HepG2 (cell line): Measurements from ENCODE around the gene INO80. TPM values are rescaled to one million over a fixed set of nuclear protein-coding genes. Genes with fewer than 3 reads are reported as not detected.

Experiments
- ARID2 ChIP-seq: sonication (generic); formaldehyde crosslinking; IDR thresholded peaks from 2 replicates; pipeline ENCODE4 v1.8.1; 2022; ENCODE audit warnings: mild to moderate bottlenecking, missing genetic modification reagents, borderline replicate concordance
- GABPA ChIP-seq, 2 experiments: IDR thresholded peaks; 2 replicates each; pipeline ENCODE4 v1.6.1; 2011 to 2016; ENCODE audit warnings: low read depth in 2 of 2, low read length in 1 of 2, missing biosample characterization in 1 of 2, missing genetic modification characterization in 1 of 2
- MXI1 ChIP-seq: IDR thresholded peaks from 3 replicates; pipeline ENCODE4 v1.6.1; 2012; ENCODE audit warnings: low read depth, low read length, inconsistent platforms, borderline replicate concordance
- SPEN ChIP-seq: sonication (generic); formaldehyde crosslinking; IDR thresholded peaks from 2 replicates; pipeline ENCODE4 v1.5.1; 2020; ENCODE audit warnings: low read depth, mild to moderate bottlenecking, missing genetic modification reagents
- YY1 ChIP-seq: IDR thresholded peaks from 2 replicates; pipeline ENCODE4 v1.6.1; 2011; ENCODE audit warnings: low read length, low read depth, moderate library complexity, mild to moderate bottlenecking; ENCODE audit not compliant: insufficient read depth, insufficient replicate concordance
- ZNF317 ChIP-seq: sonication (generic); formaldehyde crosslinking; IDR thresholded peaks from 2 replicates; pipeline ENCODE4 v1.5.0; 2020; ENCODE audit warnings: mild to moderate bottlenecking, missing genetic modification reagents
- ZNF441 ChIP-seq: sonication (generic); formaldehyde crosslinking; IDR thresholded peaks from 2 replicates; pipeline ENCODE4 v1.7.0; 2021; ENCODE audit warnings: missing genetic modification reagents, borderline replicate concordance
- ZNF557 ChIP-seq: sonication (generic); formaldehyde crosslinking; IDR thresholded peaks from 2 replicates; pipeline ENCODE4 v1.4.0; 2020; ENCODE audit warnings: missing genetic modification reagents
- ZNF577 ChIP-seq: sonication (generic); formaldehyde crosslinking; IDR thresholded peaks from 2 replicates; pipeline ENCODE4 v1.4.0; 2020; ENCODE audit warnings: mild to moderate bottlenecking, low read depth, missing genetic modification reagents, borderline replicate concordance
- ZNF709 ChIP-seq: sonication (generic); formaldehyde crosslinking; IDR thresholded peaks from 2 replicates; pipeline ENCODE4 v1.5.0; 2020; ENCODE audit warnings: mild to moderate bottlenecking, missing genetic modification reagents
- ZNF841 ChIP-seq: sonication (generic); formaldehyde crosslinking; IDR thresholded peaks from 2 replicates; pipeline ENCODE4 v1.8.1; 2023; ENCODE audit warnings: missing genetic modification reagents, borderline replicate concordance
- polyA plus RNA-seq, 8 experiments: library from polyadenylated mRNA; depleted of rRNA in 3 of 8; stranded (reverse) in 7 of 8; unstranded in 1 of 8; fragments of >200 nt; fragmentation: Illumina TruSeq in 4 of 8; extraction: Trizol in 4 of 8; gene quantifications; 2 replicates each; pipeline versions ENCODE4 v1.2.1 to v1.2.3, GENCODE V29; 2011 to 2016; ENCODE audit warnings: low read depth in 4 of 8, missing spikeins in 1 of 8, mixed read lengths in 1 of 8; ENCODE audit not compliant: insufficient read depth in 1 of 8
- total RNA-seq, 5 experiments: library from RNA; depleted of rRNA; stranded (reverse); fragments of >200 nt; fragmentation: Illumina TruSeq; extraction: Trizol; gene quantifications; 2 replicates each; pipeline ENCODE4 v1.2.3, GENCODE V29; 2016; ENCODE audit warnings: low read depth in 1 of 5
- TF ChIP-seq, protein P1 (sequence below): sonication (generic); formaldehyde crosslinking; IDR thresholded peaks from 2 replicates; pipeline ENCODE4 v1.8.1; 2022; ENCODE audit warnings: mild to moderate bottlenecking, missing genetic modification reagents
- TF ChIP-seq, protein P2 (sequence below): sonication (generic); formaldehyde crosslinking; IDR thresholded peaks from 2 replicates; pipeline ENCODE4 v1.8.1; 2023; ENCODE audit warnings: mild to moderate bottlenecking, inconsistent platforms, moderate library complexity, missing genetic modification reagents, borderline replicate concordance
- TF ChIP-seq, protein P3 (sequence below): IDR thresholded peaks from 2 replicates; pipeline ENCODE4 v1.6.1; 2016; ENCODE audit warnings: missing compliant biosample characterization, missing genetic modification reagents, borderline replicate concordance
- TF ChIP-seq, protein P4 (sequence below): sonication (generic); formaldehyde crosslinking; IDR thresholded peaks from 2 replicates; pipeline ENCODE4 v1.4.0; 2020; ENCODE audit warnings: missing genetic modification reagents
- TF ChIP-seq, protein P5 (sequence below): sonication (generic); formaldehyde crosslinking; IDR thresholded peaks from 2 replicates; pipeline ENCODE4 v1.4.0; 2020; ENCODE audit warnings: missing genetic modification reagents

The INO80 gene
- total and polyA plus RNA-seq, 2 of the 13 experiments (the other 11 are each of a cell fraction or from before 2014, with no cell fraction given): 3.6 to 14.8 TPM

DNA sequence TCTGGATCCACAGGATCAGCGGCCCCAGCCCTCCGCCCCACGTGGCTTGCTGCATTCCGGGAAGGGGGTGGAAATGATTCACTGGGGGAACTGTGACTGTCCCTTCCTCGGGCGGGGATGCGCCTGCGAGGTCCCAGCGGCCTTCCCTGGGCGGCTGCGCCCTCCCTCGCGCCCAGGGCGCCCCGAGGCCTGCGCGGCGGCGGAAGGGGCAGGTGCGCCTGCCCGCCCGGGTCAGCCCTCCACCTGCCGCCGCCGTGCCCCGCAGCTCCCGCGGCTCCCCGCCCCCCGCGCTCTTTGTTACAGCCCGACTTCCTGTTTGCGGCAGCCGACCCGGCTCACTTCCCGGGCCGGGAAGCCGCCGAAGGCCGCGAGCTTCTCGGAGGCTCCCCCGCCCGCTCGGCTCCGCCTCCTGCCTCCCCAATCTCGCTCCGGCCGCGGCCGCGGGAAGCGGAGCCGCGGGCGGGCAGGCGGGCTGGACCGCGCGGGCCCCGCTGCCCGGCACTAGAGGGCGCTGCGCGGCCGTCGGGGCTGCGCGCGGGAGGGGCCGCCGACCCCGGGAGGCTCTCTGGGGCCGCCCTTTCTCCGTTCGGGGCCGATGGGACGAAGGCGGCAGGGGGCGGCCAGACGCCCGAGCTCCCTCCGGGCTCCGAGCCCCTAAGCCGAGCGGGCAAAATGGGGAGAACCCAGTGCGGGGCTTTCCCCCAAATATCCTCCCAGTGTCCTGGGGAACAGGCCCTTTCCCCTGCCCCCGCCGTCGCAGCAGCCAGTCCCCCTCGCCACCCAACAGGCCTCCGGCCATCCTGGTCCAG is 174.3 kb downstream of the INO80 start (continued):
- TF ChIP-seq, protein P1, sequence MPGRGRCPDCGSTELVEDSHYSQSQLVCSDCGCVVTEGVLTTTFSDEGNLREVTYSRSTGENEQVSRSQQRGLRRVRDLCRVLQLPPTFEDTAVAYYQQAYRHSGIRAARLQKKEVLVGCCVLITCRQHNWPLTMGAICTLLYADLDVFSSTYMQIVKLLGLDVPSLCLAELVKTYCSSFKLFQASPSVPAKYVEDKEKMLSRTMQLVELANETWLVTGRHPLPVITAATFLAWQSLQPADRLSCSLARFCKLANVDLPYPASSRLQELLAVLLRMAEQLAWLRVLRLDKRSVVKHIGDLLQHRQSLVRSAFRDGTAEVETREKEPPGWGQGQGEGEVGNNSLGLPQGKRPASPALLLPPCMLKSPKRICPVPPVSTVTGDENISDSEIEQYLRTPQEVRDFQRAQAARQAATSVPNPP (CRISPR knock-in tag): 0 out of 2 replicates have a peak, but pooled peaks have one; percentile 17
- TF ChIP-seq YY1: peak; percentile 26
- TF ChIP-seq ZNF557 (CRISPR knock-in tag): peak; percentile 61; the same call in 1 of the 2 replicates
- TF ChIP-seq, protein P2, sequence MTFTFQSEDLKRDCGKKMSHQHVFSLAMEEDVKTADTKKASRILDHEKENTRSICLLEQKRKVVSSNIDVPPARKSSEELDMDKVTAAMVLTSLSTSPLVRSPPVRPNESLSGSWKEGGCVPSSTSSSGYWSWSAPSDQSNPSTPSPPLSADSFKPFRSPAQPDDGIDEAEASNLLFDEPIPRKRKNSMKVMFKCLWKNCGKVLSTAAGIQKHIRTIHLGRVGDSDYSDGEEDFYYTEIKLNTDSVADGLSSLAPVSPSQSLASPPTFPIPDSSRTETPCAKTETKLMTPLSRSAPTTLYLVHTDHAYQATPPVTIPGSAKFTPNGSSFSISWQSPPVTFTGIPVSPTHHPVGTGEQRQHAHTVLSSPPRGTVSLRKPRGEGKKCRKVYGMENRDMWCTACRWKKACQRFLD (CRISPR knock-in tag): no peak
- no peak for TF ChIP-seq ZNF317 (CRISPR knock-in tag)
- TF ChIP-seq SPEN (CRISPR knock-in tag): 0 out of 2 replicates have a peak, but pooled peaks have one; percentile 42
- peak; percentile 29; the same call in 1 of the 2 replicates for TF ChIP-seq ZNF441 (CRISPR knock-in tag)
- peak; percentile 54; the same call in 1 of the 2 replicates for TF ChIP-seq ZNF709
- TF ChIP-seq, protein P3, sequence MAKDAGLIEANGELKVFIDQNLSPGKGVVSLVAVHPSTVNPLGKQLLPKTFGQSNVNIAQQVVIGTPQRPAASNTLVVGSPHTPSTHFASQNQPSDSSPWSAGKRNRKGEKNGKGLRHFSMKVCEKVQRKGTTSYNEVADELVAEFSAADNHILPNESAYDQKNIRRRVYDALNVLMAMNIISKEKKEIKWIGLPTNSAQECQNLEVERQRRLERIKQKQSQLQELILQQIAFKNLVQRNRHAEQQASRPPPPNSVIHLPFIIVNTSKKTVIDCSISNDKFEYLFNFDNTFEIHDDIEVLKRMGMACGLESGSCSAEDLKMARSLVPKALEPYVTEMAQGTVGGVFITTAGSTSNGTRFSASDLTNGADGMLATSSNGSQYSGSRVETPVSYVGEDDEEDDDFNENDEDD: peak; percentile 22; the same call in 1 of the 2 replicates
- TF ChIP-seq GABPA (IDR thresholded peaks at IDR 0.05; ENCODE audit: low read depth, low read length): no peak; the same call in 1 of the 2 replicates
- TF ChIP-seq GABPA (CRISPR knock-in tag; IDR thresholded peaks at IDR 0.05; ENCODE audit: low read depth): peak; percentile 62
- no peak for TF ChIP-seq ZNF841 (CRISPR knock-in tag)
- TF ChIP-seq, protein P4, sequence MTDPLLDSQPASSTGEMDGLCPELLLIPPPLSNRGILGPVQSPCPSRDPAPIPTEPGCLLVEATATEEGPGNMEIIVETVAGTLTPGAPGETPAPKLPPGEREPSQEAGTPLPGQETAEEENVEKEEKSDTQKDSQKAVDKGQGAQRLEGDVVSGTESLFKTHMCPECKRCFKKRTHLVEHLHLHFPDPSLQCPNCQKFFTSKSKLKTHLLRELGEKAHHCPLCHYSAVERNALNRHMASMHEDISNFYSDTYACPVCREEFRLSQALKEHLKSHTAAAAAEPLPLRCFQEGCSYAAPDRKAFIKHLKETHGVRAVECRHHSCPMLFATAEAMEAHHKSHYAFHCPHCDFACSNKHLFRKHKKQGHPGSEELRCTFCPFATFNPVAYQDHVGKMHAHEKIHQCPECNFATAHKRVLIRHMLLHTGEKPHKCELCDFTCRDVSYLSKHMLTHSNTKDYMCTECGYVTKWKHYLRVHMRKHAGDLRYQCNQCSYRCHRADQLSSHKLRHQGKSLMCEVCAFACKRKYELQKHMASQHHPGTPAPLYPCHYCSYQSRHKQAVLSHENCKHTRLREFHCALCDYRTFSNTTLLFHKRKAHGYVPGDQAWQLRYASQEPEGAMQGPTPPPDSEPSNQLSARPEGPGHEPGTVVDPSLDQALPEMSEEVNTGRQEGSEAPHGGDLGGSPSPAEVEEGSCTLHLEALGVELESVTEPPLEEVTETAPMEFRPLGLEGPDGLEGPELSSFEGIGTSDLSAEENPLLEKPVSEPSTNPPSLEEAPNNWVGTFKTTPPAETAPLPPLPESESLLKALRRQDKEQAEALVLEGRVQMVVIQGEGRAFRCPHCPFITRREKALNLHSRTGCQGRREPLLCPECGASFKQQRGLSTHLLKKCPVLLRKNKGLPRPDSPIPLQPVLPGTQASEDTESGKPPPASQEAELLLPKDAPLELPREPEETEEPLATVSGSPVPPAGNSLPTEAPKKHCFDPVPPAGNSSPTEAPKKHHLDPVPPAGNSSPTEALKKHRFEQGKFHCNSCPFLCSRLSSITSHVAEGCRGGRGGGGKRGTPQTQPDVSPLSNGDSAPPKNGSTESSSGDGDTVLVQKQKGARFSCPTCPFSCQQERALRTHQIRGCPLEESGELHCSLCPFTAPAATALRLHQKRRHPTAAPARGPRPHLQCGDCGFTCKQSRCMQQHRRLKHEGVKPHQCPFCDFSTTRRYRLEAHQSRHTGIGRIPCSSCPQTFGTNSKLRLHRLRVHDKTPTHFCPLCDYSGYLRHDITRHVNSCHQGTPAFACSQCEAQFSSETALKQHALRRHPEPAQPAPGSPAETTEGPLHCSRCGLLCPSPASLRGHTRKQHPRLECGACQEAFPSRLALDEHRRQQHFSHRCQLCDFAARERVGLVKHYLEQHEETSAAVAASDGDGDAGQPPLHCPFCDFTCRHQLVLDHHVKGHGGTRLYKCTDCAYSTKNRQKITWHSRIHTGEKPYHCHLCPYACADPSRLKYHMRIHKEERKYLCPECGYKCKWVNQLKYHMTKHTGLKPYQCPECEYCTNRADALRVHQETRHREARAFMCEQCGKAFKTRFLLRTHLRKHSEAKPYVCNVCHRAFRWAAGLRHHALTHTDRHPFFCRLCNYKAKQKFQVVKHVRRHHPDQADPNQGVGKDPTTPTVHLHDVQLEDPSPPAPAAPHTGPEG (CRISPR knock-in tag): peak; percentile 91
- TF ChIP-seq, protein P5, sequence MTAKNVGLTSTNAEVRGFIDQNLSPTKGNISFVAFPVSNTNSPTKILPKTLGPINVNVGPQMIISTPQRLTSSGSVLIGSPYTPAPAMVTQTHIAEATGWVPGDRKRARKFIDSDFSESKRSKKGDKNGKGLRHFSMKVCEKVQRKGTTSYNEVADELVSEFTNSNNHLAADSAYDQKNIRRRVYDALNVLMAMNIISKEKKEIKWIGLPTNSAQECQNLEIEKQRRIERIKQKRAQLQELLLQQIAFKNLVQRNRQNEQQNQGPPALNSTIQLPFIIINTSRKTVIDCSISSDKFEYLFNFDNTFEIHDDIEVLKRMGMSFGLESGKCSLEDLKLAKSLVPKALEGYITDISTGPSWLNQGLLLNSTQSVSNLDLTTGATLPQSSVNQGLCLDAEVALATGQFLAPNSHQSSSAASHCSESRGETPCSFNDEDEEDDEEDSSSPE (CRISPR knock-in tag): no peak
- TF ChIP-seq ZNF577 (CRISPR knock-in tag): no peak
- TF ChIP-seq MXI1: 0 out of 3 replicates have a peak, but pooled peaks have one; percentile 45
- TF ChIP-seq ARID2: 0 out of 2 replicates have a peak, but pooled peaks have one; percentile 63
